Measurements from ENCODE around the gene LPIN1.
A peak's percentile ranks its signal among the peaks of the same experiment; 100 is the strongest.

The LPIN1 gene

GRCh38 chr2:11784747-11785610 is 38.5 kb downstream of the LPIN1 start:
- peak; percentile 38 for DNase-seq (ENCODE audit: low spot score)

GRCh38 chr2:11785611-11785940 is 39.1 kb downstream of the LPIN1 start:
- DNase-seq (ENCODE audit: low spot score) = no peak

- no peak for DNase-seq (ENCODE audit: low spot score)
Observed at GRCh38 chr2:11786191-11786590, 39.8 kb downstream of the LPIN1 start.

GRCh38 chr2:11786592-11786991 is 40.2 kb downstream of the LPIN1 start:
- no peak for DNase-seq (ENCODE audit: low spot score)

- no peak for DNase-seq (ENCODE audit: low spot score)
Observed at GRCh38 chr2:11787991-11788390, 41.6 kb downstream of the LPIN1 start.

- no peak for DNase-seq (ENCODE audit: low spot score)
Observed at GRCh38 chr2:11788461-11789124, 42.2 kb downstream of the LPIN1 start.

- no peak for DNase-seq (ENCODE audit: low spot score)
Observed at GRCh38 chr2:11789243-11789642, 42.8 kb downstream of the LPIN1 start.

GRCh38 chr2:11790228-11790627 is 43.8 kb downstream of the LPIN1 start:
- DNase-seq (ENCODE audit: low spot score) = no peak

GRCh38 chr2:11795590-11795989 is 49.2 kb downstream of the LPIN1 start:
- DNase-seq (ENCODE audit: low spot score) = no peak

- no peak for DNase-seq (ENCODE audit: low spot score)
Observed at GRCh38 chr2:11796190-11797171, 50.0 kb downstream of the LPIN1 start.

- no peak for DNase-seq (ENCODE audit: low spot score)
Observed at GRCh38 chr2:11797846-11798245, 51.4 kb downstream of the LPIN1 start.

- DNase-seq (ENCODE audit: low spot score) = no peak
Observed at GRCh38 chr2:11798701-11799435, 52.4 kb downstream of the LPIN1 start.

GRCh38 chr2:11799826-11800225 is 53.4 kb downstream of the LPIN1 start:
- DNase-seq (ENCODE audit: low spot score) = no peak

GRCh38 chr2:11802782-11803191 is 56.4 kb downstream of the LPIN1 start:
- DNase-seq (ENCODE audit: low spot score) = no peak

GRCh38 chr2:11805024-11805423 is 58.6 kb downstream of the LPIN1 start:
- DNase-seq (ENCODE audit: low spot score) = no peak

GRCh38 chr2:11805920-11806319 is 59.5 kb downstream of the LPIN1 start:
- no peak for DNase-seq (ENCODE audit: low spot score)

GRCh38 chr2:11807156-11808015 is 61.0 kb downstream of the LPIN1 start:
- no peak for DNase-seq (ENCODE audit: low spot score)

GRCh38 chr2:11808016-11808400 is 61.6 kb downstream of the LPIN1 start:
- DNase-seq (ENCODE audit: low spot score) = no peak

- no peak for DNase-seq (ENCODE audit: low spot score)
Observed at GRCh38 chr2:11809586-11810236, 63.3 kb downstream of the LPIN1 start.
